GM08714 (cell line): Measurements from ENCODE around the gene ANKMY2.

Source experiments
- H3K4me3 ChIP-seq: fragments of 200-500 bp; sonication (Bioruptor generic); 2 replicates; pipeline ENCODE4 v1.5.1; 2014; ENCODE audit warnings: mild to moderate bottlenecking, low read length, inconsistent platforms
- ZNF274 ChIP-seq: IDR thresholded peaks from 2 replicates; pipeline ENCODE4 v1.6.1; 2012; ENCODE audit warnings: mild to moderate bottlenecking, low read depth, low read length

ANKMY2 gene

DNA sequence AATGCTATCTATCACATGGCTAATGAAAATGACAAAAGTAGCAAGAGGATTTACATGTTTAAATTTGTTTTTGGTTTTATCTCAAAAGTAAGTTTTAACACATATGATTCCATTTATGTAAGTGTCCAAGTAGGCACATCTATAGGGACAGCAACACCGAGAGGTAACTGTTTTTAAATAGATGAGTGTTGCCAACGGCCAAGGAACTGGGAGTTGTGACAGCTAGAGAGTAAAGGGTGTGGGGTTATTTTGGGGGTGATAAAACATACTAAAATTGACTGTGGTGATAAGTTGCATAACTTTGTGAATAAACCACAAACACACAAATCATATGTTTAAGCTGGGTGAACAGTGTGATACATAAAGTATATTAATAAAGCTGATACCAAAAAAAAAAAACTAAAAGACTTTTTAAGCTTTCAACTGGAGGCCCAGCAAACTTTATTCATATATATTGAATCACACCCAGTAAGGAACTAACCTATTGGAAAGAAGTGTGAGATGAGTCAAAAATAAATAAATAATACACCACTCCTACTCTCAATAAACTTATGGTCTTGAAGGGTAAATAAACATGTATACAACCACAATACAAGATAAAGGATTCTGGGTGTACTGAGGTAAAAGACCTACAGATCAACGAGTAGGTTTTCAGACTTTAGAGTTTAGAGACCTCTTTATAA, 85.9 kb downstream of the ANKMY2 start:
- no peak for TF ChIP-seq ZNF274
- no peak overlapping the region for H3K4me3 ChIP-seq

- no peak overlapping the region for H3K4me3 ChIP-seq
- TF ChIP-seq ZNF274, result no peak
Observed at GRCh38 chr7:16558761-16559302, 86.7 kb downstream of the ANKMY2 start.

- no peak overlapping the region for H3K4me3 ChIP-seq
- TF ChIP-seq ZNF274, result no peak
Observed at GRCh38 chr7:16556359-16556758, 89.2 kb downstream of the ANKMY2 start.

DNA sequence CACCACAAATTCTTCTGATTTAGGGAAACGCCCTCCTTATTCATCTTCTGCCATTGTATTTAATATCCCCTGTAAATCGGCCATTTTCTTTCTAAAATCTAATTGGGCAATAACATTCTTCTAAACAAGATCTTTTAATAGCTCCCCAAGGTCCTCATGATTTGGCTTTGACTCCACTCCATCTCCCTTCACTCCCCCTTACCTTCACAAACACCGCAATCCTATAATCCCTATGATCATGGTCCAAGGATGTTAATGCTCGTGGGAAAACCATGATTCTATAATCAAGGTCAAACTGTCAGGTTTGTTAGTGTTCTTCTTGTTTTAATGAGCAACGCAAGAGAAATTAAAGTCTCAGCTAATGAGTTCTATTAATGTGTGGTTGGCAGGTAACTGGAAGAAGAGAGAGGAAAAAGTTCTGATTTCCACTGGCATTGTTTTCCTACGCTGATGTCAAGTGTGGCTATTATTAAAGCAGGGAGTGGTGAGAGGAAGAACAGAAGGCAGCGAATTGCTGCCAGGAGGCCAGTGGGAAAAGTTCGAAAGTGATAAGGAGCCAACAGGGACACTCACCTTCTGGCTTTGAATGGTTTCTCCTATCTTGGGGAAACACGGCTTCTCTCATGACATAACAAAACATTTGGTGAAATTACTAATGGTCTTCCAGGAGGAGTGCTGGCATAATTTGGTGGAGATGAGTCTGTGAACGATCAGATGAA, 90.9 kb downstream of the ANKMY2 start:
- no peak for TF ChIP-seq ZNF274
- no peak overlapping the region for H3K4me3 ChIP-seq

- no peak for TF ChIP-seq ZNF274
- no peak overlapping the region for H3K4me3 ChIP-seq
Observed at GRCh38 chr7:16550671-16551070, 94.9 kb downstream of the ANKMY2 start.
